Measurements from ENCODE around the gene PSTK.

Gene PSTK

DNA sequence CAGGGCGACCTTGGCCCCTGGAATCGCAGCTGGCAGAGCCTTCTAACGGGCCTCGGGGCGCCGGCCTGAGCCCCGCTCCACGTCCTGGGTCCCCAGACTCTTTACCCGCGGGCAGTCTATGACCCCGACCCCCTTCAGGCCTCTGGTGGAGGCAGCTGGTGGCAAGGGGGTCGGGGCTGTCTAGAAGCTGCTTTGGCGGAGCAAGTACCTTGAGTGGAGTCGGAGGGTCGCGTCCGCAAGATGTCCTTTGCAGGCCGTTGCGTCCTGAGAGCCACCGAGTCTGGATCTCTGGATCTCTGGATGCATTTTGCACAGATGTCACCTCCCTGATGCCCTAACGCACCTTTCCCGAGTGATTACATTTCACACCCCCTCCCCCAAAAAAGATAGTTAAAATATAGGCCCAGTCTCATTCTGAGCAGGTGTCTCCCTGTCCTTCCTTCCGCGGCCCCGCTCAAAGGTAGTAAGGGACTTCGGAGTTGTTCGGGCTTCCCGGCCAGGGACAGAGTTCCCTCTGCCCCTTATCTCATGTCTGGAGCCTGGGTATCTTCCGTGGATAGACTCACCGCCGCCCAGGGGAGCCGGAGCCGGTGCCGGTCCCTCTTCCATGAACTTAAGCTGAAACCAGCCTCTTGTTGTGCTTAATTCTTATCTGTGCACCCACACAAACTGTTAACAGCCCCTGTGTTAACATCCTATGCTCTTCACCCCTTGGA is 29.1 kb downstream of the PSTK start:
- H3K4me1 ChIP-seq (ENCODE audit: control insufficient read depth, insufficient read depth, low read length) = peaks cover 18% of the 10 kb centered on the region
- H3K9ac ChIP-seq (ENCODE audit: low read length) = peak overlapping the region; percentile 93
- no peaks in the 10 kb centered on the region for H3K9me3 ChIP-seq (ENCODE audit: control insufficient read depth, low read length)
- DNase-seq (ENCODE audit: low read depth) = peak; percentile 41
- H3K36me3 ChIP-seq (ENCODE audit: control insufficient read depth, insufficient read depth, low read length, severe bottlenecking) = no peaks in the 10 kb centered on the region
- H3K4me3 ChIP-seq (ENCODE audit: low read length) = peak overlapping the region; percentile 86
- no peaks in the 10 kb centered on the region for H3K27me3 ChIP-seq (replicated peaks; ENCODE audit: control insufficient read depth, insufficient read depth, low read length)

DNA sequence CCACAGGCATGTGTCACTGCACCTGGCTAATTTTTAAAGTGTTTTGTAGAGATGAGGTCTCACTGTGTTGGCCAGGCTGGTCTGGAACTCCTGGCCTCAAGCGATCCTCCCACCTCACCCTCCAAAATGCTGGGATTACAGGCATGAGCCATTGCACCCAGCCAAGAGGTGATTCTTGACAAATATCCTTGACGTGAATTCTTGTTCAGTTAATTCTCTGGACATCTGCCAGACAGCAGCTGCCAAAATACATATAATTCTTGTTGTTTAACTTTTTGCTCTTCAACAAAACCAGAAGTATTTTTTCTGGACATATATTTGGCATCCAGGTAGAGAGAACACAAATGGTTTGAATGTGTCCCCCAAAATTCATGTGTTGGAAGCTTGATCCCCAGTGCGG is 31.8 kb downstream of the PSTK start:
- DNase-seq (ENCODE audit: low read depth) = no peak
- Histone ChIP-seq H3K27me3 (replicated peaks; ENCODE audit: control insufficient read depth, insufficient read depth, low read length) (no peaks in the 10 kb centered on the region), H3K4me3 (ENCODE audit: low read length) (no peak overlapping the region), H3K9ac (ENCODE audit: low read length) (no peak overlapping the region), H3K36me3 (ENCODE audit: control insufficient read depth, insufficient read depth, low read length, severe bottlenecking) (no peaks in the 10 kb centered on the region), H3K4me1 (ENCODE audit: control insufficient read depth, insufficient read depth, low read length) (peaks cover 15% of the 10 kb centered on the region), H3K9me3 (ENCODE audit: control insufficient read depth, low read length) (no peaks in the 10 kb centered on the region)

GRCh38 chr10:123013456-123014419 is 33.5 kb downstream of the PSTK start:
- DNase-seq (ENCODE audit: low read depth) = no peak
- Histone ChIP-seq H3K9ac (ENCODE audit: low read length) (no peak overlapping the region), H3K9me3 (ENCODE audit: control insufficient read depth, low read length) (no peaks in the 10 kb centered on the region), H3K27me3 (replicated peaks; ENCODE audit: control insufficient read depth, insufficient read depth, low read length) (no peaks in the 10 kb centered on the region), H3K36me3 (ENCODE audit: control insufficient read depth, insufficient read depth, low read length, severe bottlenecking) (no peaks in the 10 kb centered on the region), H3K4me1 (ENCODE audit: control insufficient read depth, insufficient read depth, low read length) (peaks cover 9% of the 10 kb centered on the region), H3K4me3 (ENCODE audit: low read length) (no peak overlapping the region)

DNA sequence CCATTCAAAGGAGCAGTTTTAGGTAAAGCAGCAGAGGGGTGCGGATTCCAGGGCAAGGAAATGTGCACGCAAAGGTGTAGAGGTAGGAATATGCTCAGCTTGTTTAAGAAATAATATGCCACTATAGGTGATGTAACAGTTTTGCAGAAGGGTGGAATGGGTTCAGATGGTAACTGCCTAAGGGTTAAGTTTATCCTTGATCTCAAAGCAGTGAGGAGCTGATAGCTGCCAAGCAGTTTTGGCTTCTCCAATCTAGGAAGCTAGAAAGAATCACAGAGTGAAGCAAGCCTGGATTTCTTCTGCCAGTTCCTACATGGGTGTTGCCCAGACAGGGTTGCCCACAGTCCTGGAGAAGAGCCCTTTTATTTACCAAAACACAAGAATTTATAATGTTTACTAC is 34.6 kb downstream of the PSTK start:
- DNase-seq (ENCODE audit: low read depth) = no peak
- Histone ChIP-seq H3K36me3 (ENCODE audit: control insufficient read depth, insufficient read depth, low read length, severe bottlenecking) (no peaks in the 10 kb centered on the region), H3K9ac (ENCODE audit: low read length) (no peak overlapping the region), H3K9me3 (ENCODE audit: control insufficient read depth, low read length) (no peaks in the 10 kb centered on the region), H3K27me3 (replicated peaks; ENCODE audit: control insufficient read depth, insufficient read depth, low read length) (no peaks in the 10 kb centered on the region), H3K4me1 (ENCODE audit: control insufficient read depth, insufficient read depth, low read length) (peaks cover 6% of the 10 kb centered on the region), H3K4me3 (ENCODE audit: low read length) (no peak overlapping the region)

GRCh38 chr10:123016228-123016627 is 36.0 kb downstream of the PSTK start:
- H3K9ac ChIP-seq (ENCODE audit: low read length) = no peak overlapping the region
- DNase-seq (ENCODE audit: low read depth) = no peak
- H3K9me3 ChIP-seq (ENCODE audit: control insufficient read depth, low read length) = no peaks in the 10 kb centered on the region
- H3K4me3 ChIP-seq (ENCODE audit: low read length) = no peak overlapping the region
- H3K27me3 ChIP-seq (replicated peaks; ENCODE audit: control insufficient read depth, insufficient read depth, low read length) = no peaks in the 10 kb centered on the region
- H3K4me1 ChIP-seq (ENCODE audit: control insufficient read depth, insufficient read depth, low read length) = peaks cover 10% of the 10 kb centered on the region
- H3K36me3 ChIP-seq (ENCODE audit: control insufficient read depth, insufficient read depth, low read length, severe bottlenecking) = no peaks in the 10 kb centered on the region

GRCh38 chr10:123017421-123018165 is 37.4 kb downstream of the PSTK start:
- Histone ChIP-seq H3K4me3 (ENCODE audit: low read length) (no peak overlapping the region), H3K4me1 (ENCODE audit: control insufficient read depth, insufficient read depth, low read length) (peaks cover 10% of the 10 kb centered on the region), H3K36me3 (ENCODE audit: control insufficient read depth, insufficient read depth, low read length, severe bottlenecking) (no peaks in the 10 kb centered on the region), H3K9ac (ENCODE audit: low read length) (no peak overlapping the region), H3K9me3 (ENCODE audit: control insufficient read depth, low read length) (no peaks in the 10 kb centered on the region), H3K27me3 (replicated peaks; ENCODE audit: control insufficient read depth, insufficient read depth, low read length) (no peaks in the 10 kb centered on the region)
- no peak for DNase-seq (ENCODE audit: low read depth)

DNA sequence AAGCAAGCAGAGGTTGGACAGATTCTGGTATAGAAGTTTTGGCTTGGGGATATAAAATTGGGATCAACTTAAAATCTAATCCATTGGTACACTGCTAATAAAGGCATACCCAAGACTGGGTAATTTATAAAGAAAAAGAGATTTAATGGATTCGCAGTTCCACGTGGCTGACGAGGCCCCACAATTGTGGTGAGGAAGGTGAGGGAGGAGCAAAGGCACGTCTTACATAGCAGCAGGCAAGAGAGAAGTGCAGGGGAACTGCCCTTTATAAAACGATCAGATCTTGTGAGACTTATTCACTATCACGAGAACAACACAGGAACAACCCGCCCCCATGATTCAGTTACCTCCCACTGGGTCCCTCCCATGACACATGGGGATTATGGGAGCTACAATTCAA is 38.3 kb downstream of the PSTK start:
- no peak for DNase-seq (ENCODE audit: low read depth)
- no peaks in the 10 kb centered on the region for H3K36me3 ChIP-seq (ENCODE audit: control insufficient read depth, insufficient read depth, low read length, severe bottlenecking)
- H3K9ac ChIP-seq (ENCODE audit: low read length) = no peak overlapping the region
- H3K4me1 ChIP-seq (ENCODE audit: control insufficient read depth, insufficient read depth, low read length) = peaks cover 10% of the 10 kb centered on the region
- no peak overlapping the region for H3K4me3 ChIP-seq (ENCODE audit: low read length)
- no peaks in the 10 kb centered on the region for H3K27me3 ChIP-seq (replicated peaks; ENCODE audit: control insufficient read depth, insufficient read depth, low read length)
- H3K9me3 ChIP-seq (ENCODE audit: control insufficient read depth, low read length) = no peaks in the 10 kb centered on the region

GRCh38 chr10:123019264-123019663 is 39.1 kb downstream of the PSTK start:
- H3K9me3 ChIP-seq (ENCODE audit: control insufficient read depth, low read length) = no peaks in the 10 kb centered on the region
- H3K36me3 ChIP-seq (ENCODE audit: control insufficient read depth, insufficient read depth, low read length, severe bottlenecking) = no peaks in the 10 kb centered on the region
- no peaks in the 10 kb centered on the region for H3K27me3 ChIP-seq (replicated peaks; ENCODE audit: control insufficient read depth, insufficient read depth, low read length)
- peaks cover 10% of the 10 kb centered on the region for H3K4me1 ChIP-seq (ENCODE audit: control insufficient read depth, insufficient read depth, low read length)
- DNase-seq (ENCODE audit: low read depth) = no peak
- no peak overlapping the region for H3K9ac ChIP-seq (ENCODE audit: low read length)
- no peak overlapping the region for H3K4me3 ChIP-seq (ENCODE audit: low read length)

DNA sequence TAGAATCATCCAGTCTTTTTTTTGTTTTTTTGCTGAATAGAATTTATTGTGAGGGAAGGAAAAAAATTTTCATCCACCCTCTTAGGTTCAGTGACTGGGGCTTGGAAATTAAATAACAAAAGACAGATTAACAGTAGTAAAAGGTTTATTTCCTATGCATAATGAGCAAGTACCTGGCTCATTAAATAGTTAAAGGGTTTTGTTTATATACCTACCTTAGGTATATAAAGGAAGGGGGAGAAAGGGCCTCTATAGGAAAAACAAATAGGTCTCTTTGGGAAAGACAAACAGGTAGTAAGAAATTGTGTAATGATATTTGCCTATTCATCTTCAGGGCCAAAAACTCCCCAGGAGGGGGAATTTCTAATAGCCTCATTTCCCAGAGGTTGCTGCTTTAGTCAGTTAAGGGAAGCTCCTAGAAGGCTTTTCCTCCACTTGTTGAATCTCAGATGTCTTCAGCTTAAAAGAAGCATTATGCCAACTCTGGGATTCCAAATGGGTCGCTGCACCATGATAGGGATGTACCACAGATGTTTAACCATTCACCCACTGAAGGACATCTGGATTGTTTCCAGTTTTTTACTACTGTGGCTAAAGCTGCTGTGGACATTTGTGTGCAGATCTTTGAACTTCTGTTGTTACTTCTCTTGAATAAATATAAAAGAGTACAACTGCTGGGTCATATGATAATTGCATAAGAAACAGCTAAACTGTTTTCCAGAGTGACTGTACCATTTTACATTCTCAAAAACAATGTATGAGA is 39.9 kb downstream of the PSTK start:
- Histone ChIP-seq H3K4me1 (ENCODE audit: control insufficient read depth, insufficient read depth, low read length) (peaks cover 8% of the 10 kb centered on the region), H3K27me3 (replicated peaks; ENCODE audit: control insufficient read depth, insufficient read depth, low read length) (no peaks in the 10 kb centered on the region), H3K4me3 (ENCODE audit: low read length) (no peak overlapping the region), H3K9me3 (ENCODE audit: control insufficient read depth, low read length) (no peaks in the 10 kb centered on the region), H3K9ac (ENCODE audit: low read length) (no peak overlapping the region), H3K36me3 (ENCODE audit: control insufficient read depth, insufficient read depth, low read length, severe bottlenecking) (no peaks in the 10 kb centered on the region)
- no peak for DNase-seq (ENCODE audit: low read depth)

DNA sequence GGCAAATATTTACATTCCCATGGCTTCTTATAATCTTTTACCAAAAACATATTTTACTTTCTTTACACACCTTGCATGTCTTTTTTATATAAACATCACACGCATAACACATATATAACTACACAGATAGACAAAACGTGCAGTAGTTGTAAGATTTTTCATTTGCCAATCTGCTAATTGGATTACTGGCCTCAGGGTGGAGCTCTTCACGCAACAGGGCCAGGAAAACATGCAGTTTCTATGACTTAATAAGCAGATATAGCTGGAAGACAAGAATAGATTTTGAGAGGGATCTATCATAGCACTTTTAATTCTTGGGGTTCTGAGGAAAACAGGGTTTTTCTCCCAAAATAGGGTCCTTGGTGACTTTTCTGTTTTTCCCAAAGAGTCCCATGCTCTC is 41.3 kb downstream of the PSTK start:
- no peak overlapping the region for H3K4me3 ChIP-seq (ENCODE audit: low read length)
- H3K27me3 ChIP-seq (replicated peaks; ENCODE audit: control insufficient read depth, insufficient read depth, low read length) = no peaks in the 10 kb centered on the region
- no peaks in the 10 kb centered on the region for H3K36me3 ChIP-seq (ENCODE audit: control insufficient read depth, insufficient read depth, low read length, severe bottlenecking)
- no peaks in the 10 kb centered on the region for H3K9me3 ChIP-seq (ENCODE audit: control insufficient read depth, low read length)
- H3K4me1 ChIP-seq (ENCODE audit: control insufficient read depth, insufficient read depth, low read length) = peaks cover 6% of the 10 kb centered on the region
- H3K9ac ChIP-seq (ENCODE audit: low read length) = no peak overlapping the region
- DNase-seq (ENCODE audit: low read depth) = no peak

Data from adipocyte (in vitro differentiated cells).